ENCODE data around the gene CRYBG1. TPM values are rescaled to one million over a fixed set of nuclear protein-coding genes. Genes with fewer than 3 reads are reported as not detected.

Gene CRYBG1
- polyA plus RNA-seq, 1 experiment: 0.75 TPM

DNA sequence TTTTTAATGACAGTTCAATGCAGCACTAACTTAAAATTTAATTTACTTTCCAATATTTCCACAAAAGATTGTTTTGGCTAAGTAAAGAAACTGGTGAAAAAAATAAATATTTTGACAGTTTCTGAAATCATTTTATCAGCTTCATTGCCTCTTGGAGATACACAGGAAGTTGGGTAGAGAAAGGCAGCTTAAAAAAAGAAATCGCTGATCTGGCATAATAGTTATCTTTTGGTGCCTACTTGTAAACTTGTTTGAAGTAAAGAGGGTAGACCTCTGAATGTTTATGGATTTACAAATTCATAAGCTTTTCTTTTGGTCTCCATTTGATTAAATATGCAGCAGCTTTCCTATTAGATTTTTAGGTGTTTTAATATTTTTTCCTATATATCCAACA lies 165.4 kb downstream of the CRYBG1 start:
- no peak overlapping the region for H3K4me3 ChIP-seq (ENCODE audit: low read depth, low read length)
- ChIA-PET CTCF (no interaction called here), POLR2A (no interaction called here)
- H3K27me3 ChIP-seq (ENCODE audit: control insufficient read depth, insufficient read depth, low read length): no peaks in the 10 kb centered on the region
- TF ChIP-seq CTCF (IDR thresholded peaks at IDR 0.05; ENCODE audit: insufficient read depth, low read depth, low read length): no peak
- no peaks in the 10 kb centered on the region for H3K36me3 ChIP-seq (ENCODE audit: control insufficient read depth, insufficient read depth, low read length)
- no peak for DNase-seq (ENCODE audit: low read depth)

- Histone ChIP-seq H3K36me3 (ENCODE audit: control insufficient read depth, insufficient read depth, low read length) (no peaks in the 10 kb centered on the region), H3K27me3 (ENCODE audit: control insufficient read depth, insufficient read depth, low read length) (no peaks in the 10 kb centered on the region), H3K4me3 (ENCODE audit: low read depth, low read length) (no peak overlapping the region)
- CTCF ChIA-PET: interaction anchor here (0.6 kb wide), 4 partner anchors 24 to 87 kb away, joined by 3 to 5 read pairs (median 3); no protein-coding TSS in a partner anchor
- POLR2A ChIA-PET: no interaction called here
- no peak for DNase-seq (ENCODE audit: low read depth)
- no peak for TF ChIP-seq CTCF (IDR thresholded peaks at IDR 0.05; ENCODE audit: insufficient read depth, low read depth, low read length)
Observed at GRCh38 chr6:106527117-106527516, 166.6 kb downstream of the CRYBG1 start.

- POLR2A ChIA-PET: no interaction called here
- CTCF ChIA-PET: interaction anchor here (0.6 kb wide), 1 partner anchor 47 kb away, joined by 3 read pairs; no protein-coding TSS in a partner anchor
- Histone ChIP-seq H3K27me3 (ENCODE audit: control insufficient read depth, insufficient read depth, low read length) (no peaks in the 10 kb centered on the region), H3K4me3 (ENCODE audit: low read depth, low read length) (no peak overlapping the region), H3K36me3 (ENCODE audit: control insufficient read depth, insufficient read depth, low read length) (no peaks in the 10 kb centered on the region)
- DNase-seq (ENCODE audit: low read depth): peak; percentile 96
- TF ChIP-seq CTCF (IDR thresholded peaks at IDR 0.05; ENCODE audit: insufficient read depth, low read depth, low read length): no peak
Observed at GRCh38 chr6:106527979-106528378, 167.5 kb downstream of the CRYBG1 start.

DNA sequence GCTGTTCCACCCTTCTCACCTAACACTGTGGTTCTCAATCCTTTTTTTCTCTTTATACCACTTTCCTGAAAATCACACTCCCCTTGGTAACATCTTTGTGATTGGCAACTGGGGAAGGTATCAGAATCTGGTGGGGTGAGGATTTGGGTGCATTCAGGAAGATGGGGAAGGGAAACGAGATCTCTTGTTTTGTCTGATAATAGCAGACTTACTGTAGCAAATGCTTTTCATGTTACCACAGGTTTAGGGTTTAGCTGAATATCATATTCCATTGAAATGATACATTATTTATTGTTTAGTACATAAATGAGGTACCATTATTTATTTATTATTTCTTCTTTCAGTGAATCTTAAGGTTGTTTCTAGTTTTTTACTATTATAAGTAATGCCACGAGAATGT lies 168.0 kb downstream of the CRYBG1 start:
- H3K4me3 ChIP-seq (ENCODE audit: low read depth, low read length): no peak overlapping the region
- no peak for DNase-seq (ENCODE audit: low read depth)
- TF ChIP-seq CTCF (IDR thresholded peaks at IDR 0.05; ENCODE audit: insufficient read depth, low read depth, low read length): no peak
- no peaks in the 10 kb centered on the region for H3K36me3 ChIP-seq (ENCODE audit: control insufficient read depth, insufficient read depth, low read length)
- no peaks in the 10 kb centered on the region for H3K27me3 ChIP-seq (ENCODE audit: control insufficient read depth, insufficient read depth, low read length)
- POLR2A ChIA-PET: no interaction called here
- CTCF ChIA-PET: no interaction called here

GRCh38 chr6:106529438-106529837 lies 168.9 kb downstream of the CRYBG1 start:
- Histone ChIP-seq H3K4me3 (ENCODE audit: low read depth, low read length) (no peak overlapping the region), H3K27me3 (ENCODE audit: control insufficient read depth, insufficient read depth, low read length) (no peaks in the 10 kb centered on the region), H3K36me3 (ENCODE audit: control insufficient read depth, insufficient read depth, low read length) (no peaks in the 10 kb centered on the region)
- ChIA-PET POLR2A (no interaction called here), CTCF (no interaction called here)
- no peak for TF ChIP-seq CTCF (IDR thresholded peaks at IDR 0.05; ENCODE audit: insufficient read depth, low read depth, low read length)
- DNase-seq (ENCODE audit: low read depth): no peak

Measured in BJ (cell line).